OCI-LY1 (cell line): ENCODE data around the gene PRKACB.

Source experiments
- EZH2 ChIP-seq: fragments of 200-600 bp; sonication (generic), shearing (Covaris generic); IDR thresholded peaks from 2 replicates; pipeline ENCODE4 v1.8.0; 2017; ENCODE audit warnings: borderline replicate concordance, mixed run types, mild to moderate bottlenecking, antibody characterized with exemption, low read length, moderate library complexity, mixed read lengths
- TF ChIP-seq, protein P1 (sequence below): fragments of 200-600 bp; sonication (generic), shearing (Covaris generic); IDR thresholded peaks from 2 replicates; pipeline ENCODE4 v1.5.1; 2017; ENCODE audit warnings: mild to moderate bottlenecking, antibody characterized with exemption, low read length, moderate library complexity, mixed read lengths

DNA sequence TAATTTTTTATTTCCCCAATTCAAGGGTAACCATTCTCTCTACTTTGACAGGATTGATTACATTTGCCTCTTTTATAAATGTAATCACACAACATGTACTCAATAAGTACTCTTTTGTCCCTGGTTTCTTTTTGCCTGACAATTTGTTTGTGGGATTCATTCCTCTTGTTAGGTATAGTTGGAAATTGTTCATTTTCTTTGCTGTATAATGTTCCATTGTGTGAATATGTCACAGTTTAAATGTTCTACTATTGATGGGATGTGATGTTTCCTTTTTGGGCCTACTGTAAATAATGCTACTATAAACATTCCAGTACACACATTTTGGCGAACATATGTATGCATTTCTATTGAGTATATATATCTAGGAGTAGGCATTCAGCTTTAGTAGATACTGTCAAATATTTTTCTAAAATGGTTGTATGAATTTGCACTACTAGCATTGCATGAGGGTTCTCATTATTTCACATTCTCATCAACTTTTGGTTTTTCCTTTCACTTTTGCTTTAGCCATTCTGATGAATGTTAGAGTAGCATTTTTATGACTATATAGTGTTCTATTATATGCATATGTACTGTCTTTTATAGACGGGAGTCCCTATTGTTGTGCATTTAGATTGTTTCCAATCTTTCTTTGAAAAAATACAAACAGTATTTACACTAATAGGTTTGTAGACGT is 35.0 kb upstream of the PRKACB start:
- TF ChIP-seq, protein P1, sequence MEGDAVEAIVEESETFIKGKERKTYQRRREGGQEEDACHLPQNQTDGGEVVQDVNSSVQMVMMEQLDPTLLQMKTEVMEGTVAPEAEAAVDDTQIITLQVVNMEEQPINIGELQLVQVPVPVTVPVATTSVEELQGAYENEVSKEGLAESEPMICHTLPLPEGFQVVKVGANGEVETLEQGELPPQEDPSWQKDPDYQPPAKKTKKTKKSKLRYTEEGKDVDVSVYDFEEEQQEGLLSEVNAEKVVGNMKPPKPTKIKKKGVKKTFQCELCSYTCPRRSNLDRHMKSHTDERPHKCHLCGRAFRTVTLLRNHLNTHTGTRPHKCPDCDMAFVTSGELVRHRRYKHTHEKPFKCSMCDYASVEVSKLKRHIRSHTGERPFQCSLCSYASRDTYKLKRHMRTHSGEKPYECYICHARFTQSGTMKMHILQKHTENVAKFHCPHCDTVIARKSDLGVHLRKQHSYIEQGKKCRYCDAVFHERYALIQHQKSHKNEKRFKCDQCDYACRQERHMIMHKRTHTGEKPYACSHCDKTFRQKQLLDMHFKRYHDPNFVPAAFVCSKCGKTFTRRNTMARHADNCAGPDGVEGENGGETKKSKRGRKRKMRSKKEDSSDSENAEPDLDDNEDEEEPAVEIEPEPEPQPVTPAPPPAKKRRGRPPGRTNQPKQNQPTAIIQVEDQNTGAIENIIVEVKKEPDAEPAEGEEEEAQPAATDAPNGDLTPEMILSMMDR, result no peak
- no peak for TF ChIP-seq EZH2
